DND-41 (cell line): ENCODE results near the gene FHL5.

Source experiments
- ATAC-seq: fragments of 200-7000 bp; cut with Tn5 transposase; 3 replicates; pipeline ENCODE4 v1.9.1; 2021; ENCODE audit warnings: low read depth; ENCODE audit not compliant: insufficient read depth
- DNase-seq: peaks from one replicate; pipeline ENCODE4 v3.0.0-alpha.2; 2020
- H2AFZ ChIP-seq: 2 replicates; pipeline ENCODE4 v1.6.0; 2012; ENCODE audit warnings: low read depth, low read length
- H3K27ac ChIP-seq: 2 replicates; pipeline ENCODE4 v1.5.1; 2012; ENCODE audit warnings: low read length, inconsistent platforms
- H3K27me3 ChIP-seq: fragments of 200-600 bp; sonication (generic); 2 replicates; pipeline ENCODE4 v1.6.0; 2012; ENCODE audit warnings: low read length, mild to moderate bottlenecking, inconsistent platforms; ENCODE audit not compliant: insufficient read depth, poor library complexity
- H3K36me3 ChIP-seq: 2 replicates; pipeline ENCODE4 v1.5.1; 2012; ENCODE audit warnings: low read length, inconsistent platforms; ENCODE audit not compliant: insufficient read depth
- H3K4me1 ChIP-seq: 2 replicates; pipeline ENCODE4 v1.5.1; 2012; ENCODE audit warnings: mild to moderate bottlenecking, low read length; ENCODE audit not compliant: insufficient read depth
- H3K4me2 ChIP-seq: 2 replicates; pipeline ENCODE4 v1.6.0; 2012; ENCODE audit warnings: mild to moderate bottlenecking, moderate library complexity, low read length, inconsistent platforms; ENCODE audit not compliant: insufficient read depth
- H3K4me3 ChIP-seq, 2 experiments: fragments of 200-600 bp in 1 of 2; shearing (Covaris generic) in 1 of 2; 2 replicates each; pipeline ENCODE4 v1.5.1; 2012 to 2016; ENCODE audit warnings: inconsistent platforms in 2 of 2, low read length in 2 of 2, mild to moderate bottlenecking in 2 of 2, low read depth in 1 of 2, moderate library complexity in 1 of 2
- H3K79me2 ChIP-seq: 2 replicates; pipeline ENCODE4 v1.6.0; 2012; ENCODE audit warnings: low read length, inconsistent platforms; ENCODE audit not compliant: insufficient read depth
- H3K9ac ChIP-seq: 2 replicates; pipeline ENCODE4 v1.6.0; 2012; ENCODE audit warnings: low read depth, mild to moderate bottlenecking, inconsistent platforms, low read length, moderate library complexity
- H3K9me3 ChIP-seq: 2 replicates; pipeline ENCODE4 v1.5.1; 2012; ENCODE audit warnings: low read length, moderate library complexity, mild to moderate bottlenecking, inconsistent platforms; ENCODE audit not compliant: insufficient read depth, severe bottlenecking
- H4K20me1 ChIP-seq: 2 replicates; pipeline ENCODE4 v1.6.0; 2012; ENCODE audit warnings: low read length; ENCODE audit not compliant: insufficient read depth
- CTCF ChIP-seq: IDR thresholded peaks from 2 replicates; pipeline ENCODE4 v1.5.1; 2012; ENCODE audit warnings: borderline replicate concordance, low read length, moderate library complexity, mild to moderate bottlenecking; ENCODE audit not compliant: poor library complexity, severe bottlenecking; ENCODE audit errors: extremely low read depth
- EZH2 ChIP-seq: IDR thresholded peaks from 3 replicates; pipeline ENCODE4 v1.6.1; 2012; ENCODE audit warnings: borderline replicate concordance, low read depth, mild to moderate bottlenecking, moderate library complexity, low read length, inconsistent platforms; ENCODE audit not compliant: severe bottlenecking

The FHL5 gene

GRCh38 chr6:96610019-96610418 is 47.1 kb downstream of the FHL5 start:
- no peak overlapping the region for H3K4me3 ChIP-seq
- H3K27me3 ChIP-seq, result no peaks in the 10 kb centered on the region
- H3K27ac ChIP-seq, result no peak overlapping the region
- no peaks in the 10 kb centered on the region for H3K36me3 ChIP-seq
- ATAC-seq (no peak), DNase-seq (no peak)
- H3K9me3 ChIP-seq, result no peaks in the 10 kb centered on the region
- H3K79me2 ChIP-seq, result no peaks in the 10 kb centered on the region
- no peaks in the 10 kb centered on the region for H3K4me1 ChIP-seq
- H3K9ac ChIP-seq, result no peak overlapping the region
- no peaks in the 10 kb centered on the region for H4K20me1 ChIP-seq
- TF ChIP-seq EZH2 (no peak), CTCF (no peak)
- no peak overlapping the region for H2AFZ ChIP-seq
- no peak overlapping the region for H3K4me2 ChIP-seq

GRCh38 chr6:96611342-96611991 is 48.5 kb downstream of the FHL5 start:
- Histone ChIP-seq H3K4me2 (no peak overlapping the region), H3K36me3 (no peaks in the 10 kb centered on the region), H3K4me1 (no peaks in the 10 kb centered on the region), H2AFZ (no peak overlapping the region), H4K20me1 (no peaks in the 10 kb centered on the region), H3K9me3 (no peaks in the 10 kb centered on the region), H3K79me2 (no peaks in the 10 kb centered on the region), H3K4me3 (no peak overlapping the region), H3K9ac (no peak overlapping the region), H3K27ac (no peak overlapping the region), H3K27me3 (no peaks in the 10 kb centered on the region)
- DNase-seq (no peak), ATAC-seq (no peak)
- TF ChIP-seq CTCF, result no peak
- no peak for TF ChIP-seq EZH2

- Histone ChIP-seq H3K4me3 (no peak overlapping the region), H3K36me3 (no peaks in the 10 kb centered on the region), H3K79me2 (no peaks in the 10 kb centered on the region), H3K4me1 (no peaks in the 10 kb centered on the region), H3K9ac (no peak overlapping the region), H3K9me3 (no peaks in the 10 kb centered on the region), H3K27ac (no peak overlapping the region), H2AFZ (no peak overlapping the region), H3K27me3 (no peaks in the 10 kb centered on the region), H4K20me1 (no peaks in the 10 kb centered on the region), H3K4me2 (no peak overlapping the region)
- TF ChIP-seq EZH2, result no peak
- TF ChIP-seq CTCF, result no peak
- no peak for DNase-seq
- ATAC-seq, result no peak
Measured at GRCh38 chr6:96613291-96613999, 50.5 kb downstream of the FHL5 start.
